Kasumi-1 (cell line): ENCODE results near the gene GTF2IRD1.
"Not testable (repeated sequence)": the region's sequence is repeated elsewhere in the genome, so short reads cannot be mapped to it uniquely, and the experiment has no call there.

Source experiments
- DNase-seq, 2 experiments: peaks; one replicate each; lab custom pipeline; 2025; lab: John Stamatoyannopoulos, UW

The GTF2IRD1 gene

GRCh38 chr7:74651133-74651504 is 197.4 kb downstream of the GTF2IRD1 start:
- DNase-seq = not testable (repeated sequence)
